Hematopoietic multipotent progenitor cell (in vitro differentiated cells): Measurements from ENCODE around the gene MRTFA. TPM values are rescaled to one million over a fixed set of nuclear protein-coding genes. Genes with fewer than 3 reads are reported as not detected.
A peak's percentile ranks its signal among the peaks of the same experiment; 100 is the strongest.

ENCODE experiments used
- DNase-seq, 3 donors: peaks; one replicate each; pipeline ENCODE4 v3.0.0-alpha.2; 2011 to 2015; ENCODE audit warnings: low read depth in 2 of 3, low spot score in 2 of 3
- total RNA-seq: library from RNA; depleted of rRNA; stranded (reverse); fragments of >200 nt; gene quantifications from one replicate; pipeline ENCODE4 v1.2.3, GENCODE V29; 2012

The MRTFA gene
- total RNA-seq, 1 donor: 84.3 TPM

- no peak for DNase-seq
Measured at GRCh38 chr22:40406063-40406890, 230.2 kb downstream of the MRTFA start.

DNA sequence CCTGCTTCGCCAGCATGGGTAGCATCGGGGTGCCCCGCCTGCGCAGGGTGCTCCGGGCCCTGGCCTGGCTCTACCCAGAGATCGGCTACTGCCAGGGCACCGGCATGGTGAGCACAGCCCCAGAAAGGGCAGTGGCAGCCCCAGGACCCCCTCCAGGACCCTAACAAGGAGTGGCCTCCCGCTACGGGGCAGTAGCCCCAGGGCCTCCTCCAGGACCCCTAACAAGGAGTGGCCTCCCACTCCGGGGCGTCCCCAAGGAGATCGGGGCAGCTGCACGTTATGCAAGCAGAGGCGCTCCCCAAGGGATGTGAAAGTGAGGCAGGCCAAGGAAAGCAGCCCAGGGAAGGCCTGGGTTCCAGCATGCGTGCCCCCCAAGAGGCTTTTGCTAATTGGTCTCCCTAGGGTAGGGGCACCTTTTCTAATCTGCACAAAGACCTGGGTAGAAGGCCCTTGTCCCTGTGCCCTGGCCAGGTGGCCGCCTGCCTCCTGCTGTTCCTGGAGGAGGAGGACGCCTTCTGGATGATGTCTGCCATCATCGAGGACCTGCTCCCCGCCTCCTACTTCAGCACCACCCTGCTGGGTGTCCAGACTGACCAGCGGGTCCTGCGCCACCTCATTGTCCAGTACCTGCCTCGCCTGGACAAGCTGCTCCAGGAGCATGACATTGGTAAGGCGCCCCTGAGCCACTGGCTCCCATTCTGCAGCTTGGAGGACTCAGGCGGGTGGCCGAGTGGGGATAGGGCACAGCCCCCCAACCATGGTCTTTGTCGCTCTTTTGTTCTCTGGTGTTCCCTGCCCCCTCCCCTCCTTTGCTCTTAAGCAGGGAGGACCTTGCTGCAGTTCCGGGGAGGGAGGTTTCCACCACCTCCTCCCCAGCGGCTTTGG lies 231.1 kb downstream of the MRTFA start:
- DNase-seq: no peak

DNA sequence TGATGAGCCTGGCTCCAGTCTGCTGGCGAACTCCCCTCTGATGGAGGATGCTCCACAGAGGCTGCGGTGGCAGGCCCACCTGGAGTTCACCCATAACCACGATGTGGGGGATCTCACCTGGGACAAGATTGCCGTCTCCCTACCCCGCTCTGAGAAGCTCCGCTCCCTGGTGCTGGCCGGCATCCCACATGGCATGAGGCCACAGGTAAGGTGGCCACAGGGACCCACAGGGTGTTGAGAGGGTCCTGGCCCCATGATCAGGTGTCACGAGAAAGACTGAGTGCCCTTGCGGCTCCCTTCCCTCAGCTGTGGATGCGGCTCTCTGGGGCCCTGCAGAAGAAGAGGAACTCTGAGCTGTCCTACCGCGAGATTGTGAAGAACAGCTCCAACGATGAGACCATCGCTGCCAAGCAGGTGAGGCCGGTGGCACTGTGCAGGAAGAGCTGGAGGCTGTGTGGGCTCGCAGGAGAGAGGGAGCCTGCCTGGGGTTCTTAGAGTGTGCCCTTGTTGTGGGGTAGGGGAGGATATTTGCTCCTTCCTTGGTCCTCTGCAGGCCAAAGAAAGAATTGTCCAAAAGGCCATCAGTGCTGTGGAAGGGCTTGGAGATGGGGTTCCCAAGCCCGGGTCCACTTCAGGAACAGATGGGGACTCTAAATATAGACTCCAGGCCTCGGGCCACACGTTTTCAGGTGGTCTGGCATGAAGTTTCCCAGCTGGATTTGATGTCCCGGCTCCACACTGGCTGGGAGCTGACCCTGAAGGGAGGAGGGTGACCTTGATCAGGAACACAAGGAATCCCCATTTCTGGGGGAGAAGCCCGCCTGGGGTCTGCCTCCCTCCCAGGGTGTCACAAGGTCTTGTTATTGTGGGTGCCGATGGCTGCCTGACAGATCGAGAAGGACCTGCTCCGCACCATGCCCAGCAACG lies 232.0 kb downstream of the MRTFA start:
- no peak for DNase-seq

DNA sequence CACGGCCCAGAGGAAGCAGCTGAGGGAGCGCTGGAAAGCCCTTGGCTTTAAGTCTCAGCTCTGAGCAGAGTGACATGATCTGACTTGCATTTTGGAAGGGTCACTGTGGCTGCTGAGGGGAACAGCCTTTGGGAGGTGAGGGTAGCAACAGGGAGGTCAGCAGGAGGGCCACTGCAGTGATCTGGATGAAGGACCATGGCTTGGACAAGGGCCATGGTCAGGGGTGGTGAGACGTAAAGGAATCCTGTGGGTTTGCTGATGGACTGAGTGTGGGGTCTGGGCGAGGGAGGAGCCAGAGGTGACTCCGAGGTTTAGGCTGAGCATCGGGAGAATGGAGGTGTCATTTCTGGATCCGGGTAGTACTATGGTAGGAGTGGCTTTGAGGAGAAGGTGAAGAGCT lies 232.9 kb downstream of the MRTFA start:
- no peak for DNase-seq

GRCh38 chr22:40403141-40403540 lies 233.4 kb downstream of the MRTFA start:
- DNase-seq: no peak

GRCh38 chr22:40401981-40402406 lies 234.5 kb downstream of the MRTFA start:
- no peak for DNase-seq

GRCh38 chr22:40401532-40401931 lies 235.0 kb downstream of the MRTFA start:
- peak in 2 of 3 donors; percentile 35 to 45 for DNase-seq

- DNase-seq: peak in 2 of 3 donors; percentile 73 to 91
Measured at GRCh38 chr22:40400159-40400558, 236.4 kb downstream of the MRTFA start.

GRCh38 chr22:40399621-40400020 lies 236.9 kb downstream of the MRTFA start:
- no peak for DNase-seq

GRCh38 chr22:40397396-40397795 lies 239.1 kb downstream of the MRTFA start:
- no peak for DNase-seq

- no peak for DNase-seq
Measured at GRCh38 chr22:40396882-40397281, 239.6 kb downstream of the MRTFA start.

DNA sequence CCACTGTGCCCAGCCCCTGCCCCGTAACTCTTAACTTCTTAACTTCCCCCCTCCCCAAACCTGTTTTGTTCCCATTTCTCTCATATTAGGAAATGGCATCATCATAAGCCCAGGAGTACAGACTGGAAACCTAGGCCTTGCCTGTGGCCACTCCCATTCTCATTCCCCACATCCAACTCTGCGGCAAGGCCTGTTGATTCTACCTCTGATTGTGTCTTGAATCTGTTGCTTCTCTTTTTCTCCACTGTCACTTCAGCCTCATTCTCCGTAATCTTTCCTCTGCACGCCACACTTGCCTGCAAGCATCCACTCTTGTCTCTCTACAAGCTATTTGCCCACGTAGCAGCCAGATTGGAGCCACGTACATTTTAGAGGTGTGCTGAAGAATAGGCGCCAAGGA lies 240.9 kb downstream of the MRTFA start:
- no peak for DNase-seq

DNA sequence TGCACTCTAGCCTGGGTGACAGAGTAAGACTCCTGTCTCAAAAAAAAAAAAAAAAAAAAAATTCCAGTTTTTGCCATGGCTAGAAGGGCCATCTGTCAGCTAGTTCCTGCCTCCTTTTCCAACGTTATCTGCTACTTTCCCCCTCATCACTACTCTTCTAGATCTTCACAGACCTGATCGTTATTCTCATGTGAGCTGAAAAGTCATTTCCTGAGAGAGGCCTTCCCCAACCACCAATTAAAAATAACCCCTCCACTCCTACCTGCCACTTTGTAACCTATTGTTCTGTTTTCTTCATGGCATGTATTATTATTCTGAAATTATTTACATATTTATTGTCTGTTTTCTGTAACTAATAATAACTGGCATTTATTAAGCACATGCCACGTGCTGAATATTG lies 241.9 kb downstream of the MRTFA start:
- no peak for DNase-seq

DNA sequence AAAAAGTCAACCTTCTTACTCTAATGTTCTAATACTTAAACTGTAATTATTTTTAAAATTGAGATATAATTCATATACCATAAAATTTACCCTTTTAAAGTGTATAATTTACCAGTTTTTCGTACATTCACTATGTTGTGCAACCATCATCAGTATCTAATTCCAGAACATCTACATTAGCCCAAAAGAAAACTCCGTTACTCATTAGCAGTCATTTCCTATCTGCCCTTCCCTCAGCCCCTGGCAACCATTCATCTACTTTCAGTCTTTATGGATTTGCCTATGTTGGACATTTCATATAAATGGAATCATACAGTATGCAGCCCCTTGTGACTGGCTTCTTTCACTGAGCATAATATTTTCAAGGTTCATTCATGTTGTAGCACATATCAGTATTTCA lies 243.9 kb downstream of the MRTFA start:
- no peak for DNase-seq

DNA sequence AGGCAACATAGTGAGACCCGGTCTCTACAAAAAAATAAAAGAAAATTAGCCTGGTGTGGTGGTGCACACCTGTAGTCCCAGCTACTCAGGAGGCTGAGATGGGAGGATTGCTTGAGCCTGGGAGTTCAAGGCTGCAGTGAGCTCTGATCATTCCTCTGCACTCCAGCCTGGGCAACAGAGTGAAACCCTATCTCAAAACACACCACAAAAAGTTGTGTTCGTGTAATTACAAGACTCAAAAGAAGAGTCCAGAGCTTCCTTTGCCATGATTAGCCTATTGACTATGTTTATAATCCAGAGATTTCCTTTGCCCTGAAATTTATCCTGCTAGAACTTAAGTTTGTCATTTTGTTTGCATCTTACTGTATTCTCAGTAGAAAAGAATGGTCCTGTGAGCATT lies 245.1 kb downstream of the MRTFA start:
- DNase-seq: no peak

DNA sequence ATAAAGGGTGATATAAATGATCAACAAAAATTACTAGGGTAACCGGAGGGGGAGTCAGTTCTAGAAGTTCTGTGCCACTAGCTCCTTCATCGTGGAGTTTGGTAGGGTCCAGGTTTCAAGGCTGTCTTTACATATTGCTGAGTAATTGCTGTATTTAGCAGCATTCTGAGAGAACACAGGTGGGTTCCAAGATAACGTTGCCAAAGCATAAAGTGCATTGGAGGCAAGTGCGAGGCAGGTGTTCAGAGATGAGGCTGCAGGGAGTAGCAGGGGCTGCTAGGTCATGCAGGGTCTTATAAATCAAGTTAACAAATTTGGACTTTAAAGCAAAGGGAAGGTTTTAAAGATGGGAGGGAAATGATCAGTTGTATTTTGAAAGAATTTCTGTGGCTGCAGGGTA lies 248.3 kb downstream of the MRTFA start:
- DNase-seq: peak in 1 of 3 donors; percentile 25

DNA sequence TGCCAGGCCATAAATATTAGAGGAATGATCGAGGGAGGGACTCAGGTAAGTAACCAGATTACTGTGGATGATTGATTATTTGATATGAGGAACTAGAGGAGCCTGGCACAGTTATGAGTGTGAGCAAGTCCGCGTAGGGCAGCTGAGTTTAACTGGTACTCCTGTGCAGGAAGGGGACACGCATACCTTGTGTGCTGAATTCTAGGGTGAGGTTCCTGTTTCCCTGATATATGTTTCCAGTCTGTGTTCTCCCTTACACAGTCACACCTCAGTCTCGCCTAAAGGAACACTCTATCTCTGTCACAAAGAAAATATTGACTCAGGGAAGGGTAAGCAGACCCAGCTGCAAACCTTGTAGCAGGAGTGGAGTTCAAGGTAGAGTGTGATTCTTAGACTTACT lies 248.8 kb downstream of the MRTFA start:
- DNase-seq: peak in 1 of 3 donors; percentile 28

DNA sequence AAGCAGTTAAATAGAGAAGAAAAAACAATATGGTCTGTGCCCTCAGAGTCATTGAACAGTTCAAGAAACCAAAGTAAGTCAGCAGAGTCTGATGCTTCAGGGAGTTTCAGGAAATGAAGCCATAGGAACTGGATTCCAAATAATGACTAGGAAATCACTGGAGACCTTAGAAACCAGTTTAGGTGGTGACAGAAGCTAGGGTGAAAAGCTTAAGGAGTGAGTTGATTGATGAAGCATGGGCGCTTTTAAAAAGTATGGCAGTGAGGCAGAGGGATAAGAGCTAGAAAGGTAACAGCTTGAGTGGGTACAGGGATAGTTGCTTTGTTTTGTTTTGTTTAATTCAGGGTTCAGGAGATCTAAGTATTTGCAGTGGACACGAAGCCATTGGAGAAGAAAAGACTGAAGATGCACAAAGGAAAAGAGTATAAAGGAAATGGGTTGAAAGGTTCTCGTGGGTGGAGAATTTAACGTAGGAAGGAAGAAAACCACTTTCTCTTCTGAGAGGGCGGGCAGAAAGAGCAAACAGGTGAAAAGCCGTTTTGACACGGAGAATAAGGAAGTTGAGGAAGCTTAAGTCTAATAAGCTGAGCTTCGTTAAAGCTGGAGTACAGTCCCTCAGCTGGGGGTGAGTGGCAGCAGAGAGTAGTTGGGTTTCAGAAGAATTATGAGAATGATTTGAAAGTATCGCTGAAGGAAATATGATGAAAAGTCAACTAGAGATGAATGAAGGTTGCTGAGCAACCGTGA lies 251.3 kb downstream of the MRTFA start:
- DNase-seq: peak in 2 of 3 donors; percentile 62 to 82

DNA sequence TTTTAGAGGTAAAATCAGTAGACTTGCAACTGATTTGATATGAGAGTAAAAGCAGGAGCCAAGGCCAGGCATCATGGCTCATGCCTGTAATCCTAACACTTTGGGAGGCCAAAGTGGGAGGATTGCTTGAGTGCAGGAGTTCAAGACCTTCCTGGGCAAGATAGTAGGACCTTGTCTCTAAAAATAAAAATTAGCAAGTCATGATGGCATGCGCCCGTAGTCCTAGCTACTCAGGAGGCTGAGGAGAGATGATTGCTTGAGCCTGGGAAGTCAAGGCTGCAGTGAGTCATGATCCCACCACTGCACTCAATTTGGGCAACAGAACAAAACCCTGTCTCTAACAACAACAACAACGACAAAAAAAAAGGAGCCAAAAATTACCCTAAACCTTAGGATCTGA lies 252.6 kb downstream of the MRTFA start:
- no peak for DNase-seq

DNA sequence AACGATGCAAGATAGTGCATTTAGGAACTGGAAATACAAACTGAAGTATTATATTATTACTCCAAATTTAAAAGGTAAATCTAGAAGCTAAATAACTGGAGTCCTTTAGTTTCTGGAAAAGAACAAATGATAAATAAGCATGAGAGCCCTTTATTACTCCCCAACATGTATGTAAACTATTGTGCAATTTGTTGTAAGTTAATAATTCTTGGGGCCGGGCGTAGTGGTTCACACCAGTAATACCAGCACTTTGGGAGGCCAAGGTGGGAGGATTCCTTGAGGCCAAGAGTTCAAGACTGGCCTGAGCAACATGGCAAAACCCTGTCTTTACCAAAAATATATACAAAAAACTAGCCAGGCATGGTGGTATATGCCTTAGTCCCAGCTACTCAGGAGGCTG lies 255.1 kb downstream of the MRTFA start:
- DNase-seq: no peak
